ENCODE measurements around the gene STX16. TPM values are rescaled to one million over a fixed set of nuclear protein-coding genes. Genes with fewer than 3 reads are reported as not detected.

Gene STX16
- total and polyA plus RNA-seq, 2 donors (not counting 1 experiment from before 2014, with no cell fraction given): 39.3 to 64.9 TPM

GRCh38 chr20:58637466-58638213, 13.4 kb upstream of the STX16 start:
- Histone ChIP-seq H3K27me3 (ENCODE audit: control insufficient read depth, insufficient read depth, low read length) (no peaks in the 10 kb centered on the region), H3K9me3 (ENCODE audit: control insufficient read depth, insufficient read depth, low read depth, low read length) (no peaks in the 10 kb centered on the region), H3K4me1 (ENCODE audit: control insufficient read depth, extremely low read depth, insufficient read depth, low read length) (peaks cover 8% of the 10 kb centered on the region), H3K36me3 (ENCODE audit: control insufficient read depth, insufficient read depth, low read length) (no peaks in the 10 kb centered on the region), H3K4me2 (ENCODE audit: extremely low read depth, insufficient read depth, low read length) (no peak overlapping the region), H2AFZ (ENCODE audit: low read length) (no peak overlapping the region), H3K27ac (ENCODE audit: insufficient read depth, low read length) (no peak overlapping the region), H3K79me2 (ENCODE audit: control insufficient read depth, insufficient read depth, low read length) (no peaks in the 10 kb centered on the region), H3K4me3 (replicated peaks in 1 of 4; ENCODE audit: control extremely low read depth in 1 of 4, insufficient read depth in 1 of 4, low read depth in 3 of 4, low read length in 4 of 4) (no peak overlapping the region), H3K9ac (ENCODE audit: insufficient read depth, low read length) (no peak overlapping the region), H4K20me1 (ENCODE audit: control insufficient read depth, extremely low read depth, insufficient read depth, low read length) (no peaks in the 10 kb centered on the region)
- DNase-seq (ENCODE audit: low read depth in 2 of 2): no peak
- no peak for TF ChIP-seq EZH2 (IDR thresholded peaks at IDR 0.05; ENCODE audit: low read length, missing control alignments)
- TF ChIP-seq, protein P1, sequence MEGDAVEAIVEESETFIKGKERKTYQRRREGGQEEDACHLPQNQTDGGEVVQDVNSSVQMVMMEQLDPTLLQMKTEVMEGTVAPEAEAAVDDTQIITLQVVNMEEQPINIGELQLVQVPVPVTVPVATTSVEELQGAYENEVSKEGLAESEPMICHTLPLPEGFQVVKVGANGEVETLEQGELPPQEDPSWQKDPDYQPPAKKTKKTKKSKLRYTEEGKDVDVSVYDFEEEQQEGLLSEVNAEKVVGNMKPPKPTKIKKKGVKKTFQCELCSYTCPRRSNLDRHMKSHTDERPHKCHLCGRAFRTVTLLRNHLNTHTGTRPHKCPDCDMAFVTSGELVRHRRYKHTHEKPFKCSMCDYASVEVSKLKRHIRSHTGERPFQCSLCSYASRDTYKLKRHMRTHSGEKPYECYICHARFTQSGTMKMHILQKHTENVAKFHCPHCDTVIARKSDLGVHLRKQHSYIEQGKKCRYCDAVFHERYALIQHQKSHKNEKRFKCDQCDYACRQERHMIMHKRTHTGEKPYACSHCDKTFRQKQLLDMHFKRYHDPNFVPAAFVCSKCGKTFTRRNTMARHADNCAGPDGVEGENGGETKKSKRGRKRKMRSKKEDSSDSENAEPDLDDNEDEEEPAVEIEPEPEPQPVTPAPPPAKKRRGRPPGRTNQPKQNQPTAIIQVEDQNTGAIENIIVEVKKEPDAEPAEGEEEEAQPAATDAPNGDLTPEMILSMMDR (conservative IDR thresholded peaks at IDR 0.05 in 1 of 2, IDR thresholded peaks at IDR 0.05 in 1 of 2; ENCODE audit: low read depth in 1 of 2, low read length in 2 of 2): no peak

DNA sequence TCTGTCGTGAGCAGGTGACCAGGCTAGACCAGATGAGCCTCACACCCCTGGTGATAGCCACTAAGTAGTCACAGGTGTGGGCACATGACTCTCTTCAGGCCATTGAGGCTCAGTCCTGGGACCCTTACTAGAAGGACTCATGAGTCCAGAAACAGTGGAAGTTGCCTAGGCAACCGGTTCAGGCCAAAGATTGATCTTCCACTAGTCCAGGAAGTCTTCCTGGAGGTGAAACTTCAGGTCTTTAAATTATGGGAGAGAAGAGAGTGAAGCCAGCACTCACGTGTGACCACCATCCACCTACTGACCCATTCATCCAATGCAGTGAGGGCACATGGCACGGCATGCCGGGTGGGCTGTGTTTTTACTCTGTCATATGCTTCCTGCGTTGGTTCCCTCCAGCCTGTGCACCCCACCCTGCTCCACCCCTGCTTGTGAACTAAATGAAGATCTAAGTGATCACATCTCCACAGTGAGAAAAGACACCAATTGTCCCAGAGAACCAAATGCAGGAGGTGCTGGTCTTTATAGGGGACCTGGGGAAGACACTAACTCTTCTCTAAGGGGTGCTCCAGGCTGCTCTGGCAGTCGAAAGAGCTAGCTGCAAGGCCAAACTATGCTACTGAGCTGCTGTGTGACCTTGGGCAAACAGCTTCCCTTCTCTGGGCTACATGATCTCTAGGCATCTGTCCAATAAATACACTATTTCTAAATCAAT, 12.5 kb upstream of the STX16 start:
- no peaks in the 10 kb centered on the region for H3K27me3 ChIP-seq (ENCODE audit: control insufficient read depth, insufficient read depth, low read length)
- no peaks in the 10 kb centered on the region for H3K79me2 ChIP-seq (ENCODE audit: control insufficient read depth, insufficient read depth, low read length)
- no peak overlapping the region for H3K4me2 ChIP-seq (ENCODE audit: extremely low read depth, insufficient read depth, low read length)
- no peaks in the 10 kb centered on the region for H4K20me1 ChIP-seq (ENCODE audit: control insufficient read depth, extremely low read depth, insufficient read depth, low read length)
- no peak for DNase-seq (ENCODE audit: low read depth in 2 of 2)
- no peaks in the 10 kb centered on the region for H3K9me3 ChIP-seq (ENCODE audit: control insufficient read depth, insufficient read depth, low read depth, low read length)
- H3K9ac ChIP-seq (ENCODE audit: insufficient read depth, low read length): no peak overlapping the region
- no peak overlapping the region for H3K4me3 ChIP-seq (replicated peaks in 1 of 4; ENCODE audit: control extremely low read depth in 1 of 4, insufficient read depth in 1 of 4, low read depth in 3 of 4, low read length in 4 of 4)
- H2AFZ ChIP-seq (ENCODE audit: low read length): no peak overlapping the region
- no peak overlapping the region for H3K27ac ChIP-seq (ENCODE audit: insufficient read depth, low read length)
- H3K36me3 ChIP-seq (ENCODE audit: control insufficient read depth, insufficient read depth, low read length): no peaks in the 10 kb centered on the region
- TF ChIP-seq EZH2 (IDR thresholded peaks at IDR 0.05; ENCODE audit: low read length, missing control alignments): no peak
- H3K4me1 ChIP-seq (ENCODE audit: control insufficient read depth, extremely low read depth, insufficient read depth, low read length): peaks cover 8% of the 10 kb centered on the region

DNA sequence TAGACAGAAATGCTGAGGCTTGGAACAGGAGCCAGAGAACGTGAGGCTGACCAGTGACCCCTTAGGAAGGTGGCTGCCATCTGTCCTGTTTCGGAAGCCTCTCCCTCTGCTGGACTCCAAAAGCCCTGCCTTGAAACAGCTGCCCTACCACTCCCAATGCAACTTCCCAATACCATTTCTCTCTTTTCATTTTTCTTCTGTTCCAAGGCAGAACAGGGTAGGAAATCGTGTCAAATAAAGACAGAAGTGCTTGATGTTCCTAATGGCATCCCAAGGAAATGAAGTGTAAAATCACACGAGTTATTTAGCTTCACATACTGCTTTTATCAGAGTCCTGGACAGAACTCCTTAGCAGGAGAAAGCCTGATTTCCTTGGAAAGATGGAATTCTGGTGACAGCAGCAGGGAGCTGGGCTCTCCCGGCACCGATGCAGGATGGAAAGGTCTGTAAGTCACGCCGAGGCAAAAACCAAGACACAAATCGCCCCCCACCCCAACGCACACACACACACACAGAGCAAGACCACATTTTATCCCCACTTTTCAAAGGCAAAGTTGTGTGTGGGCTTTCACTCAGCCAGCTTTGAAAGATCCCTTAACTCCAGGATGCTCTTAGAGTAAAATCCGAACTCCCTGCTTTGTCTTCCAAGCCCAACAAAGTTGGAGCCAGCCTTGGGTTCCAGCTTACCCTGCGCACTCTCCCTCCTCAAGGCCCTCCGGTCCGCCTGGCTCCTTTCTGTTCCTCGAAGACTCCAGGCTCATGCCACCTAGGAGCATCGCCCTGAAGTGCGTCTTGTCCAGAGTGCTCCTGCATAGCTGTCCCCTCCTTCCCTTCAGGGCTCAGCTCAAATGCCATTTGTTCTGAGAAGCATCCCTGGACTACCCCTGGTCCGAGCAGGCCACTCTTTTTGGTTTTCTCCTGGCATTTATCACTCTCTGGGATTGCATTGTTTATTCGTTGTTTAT, 11.6 kb upstream of the STX16 start:
- Histone ChIP-seq H3K79me2 (ENCODE audit: control insufficient read depth, insufficient read depth, low read length) (no peaks in the 10 kb centered on the region), H3K9ac (ENCODE audit: insufficient read depth, low read length) (no peak overlapping the region), H2AFZ (ENCODE audit: low read length) (no peak overlapping the region), H3K4me3 (replicated peaks in 1 of 4; ENCODE audit: control extremely low read depth in 1 of 4, insufficient read depth in 1 of 4, low read depth in 3 of 4, low read length in 4 of 4) (no peak overlapping the region), H3K36me3 (ENCODE audit: control insufficient read depth, insufficient read depth, low read length) (no peaks in the 10 kb centered on the region), H3K27me3 (ENCODE audit: control insufficient read depth, insufficient read depth, low read length) (no peaks in the 10 kb centered on the region), H3K9me3 (ENCODE audit: control insufficient read depth, insufficient read depth, low read depth, low read length) (no peaks in the 10 kb centered on the region), H4K20me1 (ENCODE audit: control insufficient read depth, extremely low read depth, insufficient read depth, low read length) (no peaks in the 10 kb centered on the region), H3K27ac (ENCODE audit: insufficient read depth, low read length) (no peak overlapping the region), H3K4me2 (ENCODE audit: extremely low read depth, insufficient read depth, low read length) (no peak overlapping the region), H3K4me1 (ENCODE audit: control insufficient read depth, extremely low read depth, insufficient read depth, low read length) (peaks cover 5% of the 10 kb centered on the region)
- no peak for TF ChIP-seq EZH2 (IDR thresholded peaks at IDR 0.05; ENCODE audit: low read length, missing control alignments)
- TF ChIP-seq, protein P1 (conservative IDR thresholded peaks at IDR 0.05 in 1 of 2, IDR thresholded peaks at IDR 0.05 in 1 of 2; ENCODE audit: low read depth in 1 of 2, low read length in 2 of 2): peak in 1 of 2 donors; percentile 32
- DNase-seq (ENCODE audit: low read depth in 2 of 2): no peak
